GM18907 (cell line): Measurements from ENCODE around the gene A1BG.
"Not testable (repeated sequence)": the region's sequence is repeated elsewhere in the genome, so short reads cannot be mapped to it uniquely, and the experiment has no call there.

ENCODE experiments used
- ATAC-seq: cut with Tn5 transposase; IDR thresholded peaks from one replicate; pipeline ENCODE4 v1.9.1; 2021; ENCODE audit warnings: mild to moderate bottlenecking, moderate library complexity; ENCODE audit not compliant: unreplicated experiment

The A1BG gene

DNA sequence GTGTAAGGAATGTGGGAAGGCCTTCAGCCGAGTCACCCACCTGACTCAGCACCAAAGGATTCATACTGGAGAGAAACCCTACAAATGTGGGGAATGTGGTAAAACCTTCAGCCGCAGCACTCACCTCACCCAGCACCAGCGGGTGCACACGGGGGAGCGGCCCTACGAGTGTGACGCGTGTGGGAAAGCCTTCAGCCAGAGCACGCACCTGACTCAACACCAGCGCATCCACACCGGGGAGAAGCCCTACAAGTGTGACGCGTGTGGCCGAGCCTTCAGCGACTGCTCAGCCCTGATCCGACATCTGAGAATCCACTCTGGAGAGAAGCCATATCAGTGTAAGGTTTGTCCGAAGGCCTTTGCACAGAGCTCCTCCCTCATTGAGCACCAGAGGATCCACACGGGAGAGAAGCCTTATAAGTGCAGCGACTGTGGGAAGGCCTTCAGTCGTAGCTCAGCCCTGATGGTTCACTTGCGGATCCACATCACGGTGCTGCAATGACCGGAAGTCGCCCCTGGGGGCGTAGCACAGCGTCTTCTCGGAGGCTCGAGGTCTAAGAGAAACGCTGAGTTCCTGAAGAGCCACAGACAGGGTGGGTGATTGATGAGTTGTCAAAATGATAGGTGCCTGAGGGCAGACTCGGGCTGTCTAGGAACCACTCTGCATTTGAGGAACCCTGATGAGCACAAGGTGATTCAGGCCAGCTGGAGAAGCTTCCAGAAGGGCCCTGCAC, 14.3 kb downstream of the A1BG start:
- no peak for ATAC-seq

DNA sequence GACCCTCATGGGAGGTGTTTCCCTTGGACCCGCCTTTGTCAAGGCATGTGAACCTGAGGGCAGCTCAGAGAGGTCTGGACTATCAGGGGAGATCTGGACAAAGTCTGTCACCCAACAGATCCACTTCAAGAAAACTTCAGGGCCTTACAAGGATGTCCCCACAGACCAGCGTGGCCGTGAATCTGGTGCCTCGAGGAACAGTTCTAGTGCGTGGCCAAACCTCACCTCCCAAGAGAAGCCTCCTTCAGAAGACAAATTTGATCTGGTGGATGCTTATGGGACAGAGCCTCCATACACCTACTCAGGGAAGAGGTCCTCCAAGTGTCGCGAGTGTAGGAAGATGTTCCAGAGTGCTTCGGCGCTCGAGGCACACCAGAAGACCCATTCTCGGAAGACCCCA, 15.0 kb downstream of the A1BG start:
- ATAC-seq, result no peak

DNA sequence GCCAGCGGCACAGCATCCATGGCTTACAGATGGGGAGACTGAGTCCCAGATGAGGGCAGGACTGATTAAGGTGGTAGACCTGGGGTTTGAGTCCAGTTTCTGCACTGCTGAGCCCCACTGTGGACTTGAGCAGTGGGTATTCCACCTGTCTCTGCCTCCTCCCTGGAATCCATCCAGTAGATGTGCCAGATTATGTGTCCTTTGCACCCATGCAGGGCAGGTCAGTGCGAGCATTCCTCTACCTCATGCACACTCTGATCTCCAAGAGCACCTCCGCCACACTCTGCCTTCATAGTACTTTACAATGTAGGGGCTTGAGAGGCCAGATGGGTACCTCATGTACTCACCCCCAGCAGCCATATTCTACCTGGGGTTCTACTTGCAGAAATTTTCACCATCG, 16.5 kb downstream of the A1BG start:
- ATAC-seq, result no peak

DNA sequence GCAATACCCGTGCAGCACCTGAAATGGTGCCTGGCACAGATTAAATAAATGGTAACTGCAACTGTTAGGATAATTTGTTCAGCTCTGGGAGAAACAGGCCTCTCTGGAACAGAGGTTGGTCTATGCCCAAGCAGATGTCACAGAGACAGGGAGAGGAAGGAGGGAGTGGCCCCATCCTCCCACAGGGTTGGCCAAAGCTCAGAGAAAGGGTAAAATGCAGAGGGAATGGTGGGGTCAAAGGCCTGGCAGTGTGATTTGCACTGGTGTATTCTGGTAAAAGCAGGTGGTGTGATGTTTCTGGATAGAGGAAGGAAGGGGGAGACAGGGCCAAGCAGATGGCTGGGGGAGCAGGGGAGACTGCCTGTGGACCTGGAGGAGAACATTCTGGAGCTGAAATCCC, 17.1 kb downstream of the A1BG start:
- ATAC-seq, result no peak

DNA sequence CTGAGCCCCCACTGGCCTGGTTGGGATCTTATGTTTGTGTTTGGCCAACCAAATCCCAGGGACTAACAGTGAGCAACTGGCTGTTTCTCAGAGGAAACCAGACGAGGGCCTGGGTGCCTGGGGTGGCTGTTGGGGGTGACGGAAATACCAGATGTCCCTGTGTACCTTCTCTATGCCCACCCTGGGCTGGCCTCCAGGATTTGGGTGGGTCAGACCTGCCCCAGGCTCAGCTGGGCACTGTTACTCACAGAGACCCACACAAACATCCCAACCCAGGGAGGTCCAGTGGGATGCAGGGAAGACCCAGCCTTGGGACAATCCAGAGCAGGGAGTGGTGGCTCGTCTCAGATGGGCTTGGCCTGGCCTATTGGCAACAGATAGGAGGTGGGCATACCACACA, 17.7 kb downstream of the A1BG start:
- ATAC-seq, result no peak

DNA sequence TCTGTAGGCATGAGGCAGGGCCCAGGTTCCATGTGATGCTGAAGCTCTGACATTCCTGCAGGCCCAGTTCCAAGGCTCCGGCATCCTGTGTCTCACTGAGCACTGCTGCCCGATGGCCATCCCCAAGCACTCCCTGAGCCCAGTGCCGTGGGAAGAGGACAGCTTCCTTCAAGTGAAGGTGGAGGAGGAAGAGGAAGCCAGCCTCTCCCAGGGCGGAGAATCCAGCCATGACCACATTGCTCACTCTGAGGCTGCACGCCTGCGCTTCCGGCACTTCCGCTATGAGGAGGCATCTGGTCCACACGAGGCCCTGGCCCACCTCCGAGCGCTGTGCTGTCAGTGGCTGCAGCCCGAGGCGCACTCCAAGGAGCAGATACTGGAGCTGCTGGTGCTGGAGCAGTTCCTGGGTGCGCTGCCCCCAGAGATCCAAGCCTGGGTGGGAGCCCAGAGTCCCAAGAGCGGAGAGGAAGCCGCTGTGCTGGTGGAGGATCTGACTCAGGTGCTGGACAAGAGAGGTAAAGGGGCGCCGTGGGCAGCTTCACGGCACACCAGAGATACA, 18.5 kb downstream of the A1BG start:
- no peak for ATAC-seq

DNA sequence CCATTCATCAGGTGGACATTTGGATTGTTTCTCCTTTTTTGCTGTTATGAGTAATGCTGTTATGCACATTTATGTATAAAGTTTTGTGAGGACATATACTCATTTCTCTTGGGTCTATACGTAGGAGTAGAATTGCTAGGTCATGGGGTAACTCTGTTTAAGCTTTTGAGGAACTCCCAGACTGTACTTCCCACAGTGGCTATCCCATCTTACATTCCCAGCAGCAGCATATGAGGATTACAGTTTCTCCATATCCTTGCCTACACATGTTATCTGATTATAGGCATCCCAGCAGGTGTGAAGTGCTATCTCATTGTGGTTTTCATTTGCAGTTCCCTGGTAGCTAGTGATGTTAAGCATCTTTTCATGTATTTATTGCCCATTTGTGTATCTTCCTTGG, 20.6 kb downstream of the A1BG start:
- no peak for ATAC-seq

DNA sequence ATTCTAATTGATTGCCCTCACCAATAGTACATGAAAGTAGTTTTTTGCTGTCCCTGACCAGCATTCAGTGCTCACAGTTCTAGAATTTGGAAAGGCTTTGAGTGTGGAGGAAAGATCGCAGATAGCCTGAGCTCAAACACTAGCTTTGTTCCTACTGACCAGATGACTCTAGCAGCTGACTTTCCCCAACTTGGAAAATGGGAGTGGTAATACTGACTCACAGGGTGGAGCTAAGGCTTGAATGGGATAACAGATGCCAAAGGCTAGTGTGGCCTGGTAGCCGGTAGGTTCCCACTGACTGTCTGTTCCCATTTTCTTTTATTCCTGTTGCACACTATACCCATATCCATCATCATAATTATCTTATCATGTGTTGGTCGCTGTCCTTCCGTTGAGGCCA, 22.8 kb downstream of the A1BG start:
- ATAC-seq, result no peak

DNA sequence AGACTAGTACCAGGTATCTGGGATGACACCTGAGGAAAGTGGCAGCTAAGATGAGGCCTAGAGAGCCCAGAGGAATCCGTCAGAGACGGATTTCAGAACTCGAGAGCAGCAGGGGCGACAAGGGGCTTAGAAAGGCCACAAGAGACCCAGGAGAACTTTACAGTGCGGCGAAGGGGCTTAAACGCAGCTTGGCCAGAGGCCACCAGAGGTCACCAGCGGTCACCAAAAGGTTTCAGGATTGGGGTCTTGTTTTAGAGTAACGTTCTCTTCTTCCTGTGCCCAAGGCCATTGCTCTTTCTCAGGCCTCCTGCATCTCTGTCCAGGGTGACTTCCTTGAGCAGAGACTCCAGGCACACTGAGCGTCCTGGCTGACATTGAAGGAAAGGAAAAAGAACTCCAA, 24.3 kb downstream of the A1BG start:
- ATAC-seq, result no peak

DNA sequence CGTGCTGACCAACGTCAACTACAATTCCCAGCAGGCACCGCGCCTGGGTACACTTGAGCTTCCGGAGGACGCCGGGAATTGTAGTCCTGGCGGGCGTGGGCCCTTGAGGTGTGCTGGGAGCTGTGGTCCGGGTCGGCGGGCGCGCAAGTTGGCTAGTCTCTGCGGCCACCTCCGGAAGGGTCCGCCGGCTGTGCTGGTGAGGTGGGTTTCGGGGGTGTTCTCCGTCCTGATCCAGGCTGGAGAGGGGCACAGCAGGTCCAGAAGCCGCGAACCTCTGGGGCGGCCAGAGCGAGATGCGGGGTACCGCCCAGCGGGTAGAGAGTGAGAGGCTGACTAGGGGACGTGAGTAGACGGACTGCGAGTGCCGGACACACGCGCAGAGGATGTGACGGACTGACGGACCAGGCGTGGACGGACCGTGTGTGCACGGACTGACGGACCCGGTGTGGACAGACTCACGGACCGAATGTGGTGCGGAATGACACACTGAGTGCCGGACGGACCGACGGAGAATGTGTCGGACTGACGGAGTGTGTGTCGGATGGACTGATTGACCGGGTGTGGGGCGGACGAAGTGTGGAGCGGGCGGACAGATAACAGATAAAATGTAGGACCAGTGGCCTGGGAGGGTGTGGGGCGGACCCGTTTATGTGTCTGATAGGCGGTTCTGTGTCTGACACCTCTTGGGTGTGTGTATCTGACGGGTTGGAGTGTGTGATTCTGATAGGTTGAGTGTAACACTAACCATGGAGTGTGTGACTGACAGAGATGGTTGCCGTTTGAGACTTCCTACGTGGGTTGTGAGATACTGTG, 26.2 kb downstream of the A1BG start, which contains the start of gene ZSCAN22:
Gene ZSCAN22, plus strand, starts transcription at position 81 of the 813 bp plus-strand sequence. CDS start 7,809 bp downstream, outside the sequence.
- peak; percentile 89 for ATAC-seq

DNA sequence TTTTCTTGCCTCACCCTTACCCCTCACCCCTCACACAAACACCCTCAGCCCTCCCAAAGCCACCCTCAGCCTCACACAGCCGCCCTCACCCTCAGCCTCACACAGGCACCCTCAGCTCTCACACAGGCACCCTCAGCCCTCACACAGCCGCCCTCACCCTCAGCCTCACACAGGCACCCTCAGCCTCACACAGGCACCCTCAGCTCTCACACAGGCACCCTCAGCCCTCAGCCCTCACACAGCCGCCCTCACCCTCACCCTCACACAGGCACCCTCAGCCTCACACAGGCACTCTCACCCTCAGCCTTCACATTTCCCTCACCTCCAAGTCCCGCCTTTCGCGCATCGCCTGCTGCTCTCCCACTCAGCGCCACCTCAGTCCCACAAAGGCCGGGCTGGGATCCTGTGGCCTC, 26.8 kb downstream of the A1BG start:
- ATAC-seq, result no peak

DNA sequence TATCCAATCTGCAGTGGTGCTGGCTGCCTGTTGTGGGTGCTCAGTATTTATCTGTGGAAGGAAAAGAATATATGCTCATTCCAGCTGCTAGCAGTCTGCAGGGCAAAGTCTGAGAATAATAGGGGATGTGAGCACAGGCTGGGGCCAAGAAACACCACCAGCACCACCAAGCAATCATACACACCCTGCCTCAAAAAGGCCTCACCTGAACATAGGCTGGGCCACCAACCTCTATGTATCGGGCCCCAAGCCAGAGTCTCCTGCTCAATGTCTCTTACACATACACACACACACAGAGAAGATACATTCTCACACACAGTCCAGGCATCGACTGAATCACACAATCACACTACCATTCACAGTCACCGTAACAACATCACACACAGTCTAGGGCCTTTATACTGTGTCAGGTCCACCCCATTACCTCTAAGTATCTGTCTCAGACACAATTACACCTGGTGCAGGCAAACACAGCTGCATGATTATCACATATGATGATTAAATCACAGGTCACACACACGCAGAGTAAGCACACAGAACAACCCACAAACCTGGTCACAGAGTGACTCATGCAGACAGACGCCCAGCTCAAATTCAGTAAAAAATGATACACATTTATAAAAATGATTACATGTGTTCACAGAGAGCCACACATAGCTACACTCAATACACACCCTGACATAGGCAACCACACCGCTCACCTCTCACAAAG, 27.8 kb downstream of the A1BG start:
- ATAC-seq, result no peak

DNA sequence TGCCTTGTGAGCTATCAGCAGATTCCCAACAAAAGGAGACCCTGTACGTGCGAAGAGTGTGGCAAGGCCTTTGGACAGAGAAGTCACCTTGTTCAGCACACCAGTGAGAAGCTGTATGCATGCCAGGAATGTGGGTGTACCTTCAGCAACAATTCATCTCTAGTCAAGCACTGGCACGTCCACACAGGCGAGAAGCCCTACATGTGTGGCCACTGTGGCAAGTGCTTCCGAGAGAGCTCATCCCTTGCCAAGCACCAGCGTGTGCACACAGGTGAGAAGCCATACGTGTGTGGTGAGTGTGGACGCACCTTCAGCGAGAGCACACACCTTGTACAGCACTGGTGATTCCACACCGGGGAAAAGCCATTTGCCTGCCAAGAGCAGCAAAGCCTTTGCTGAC, 34.1 kb downstream of the A1BG start:
- ATAC-seq, result no peak

DNA sequence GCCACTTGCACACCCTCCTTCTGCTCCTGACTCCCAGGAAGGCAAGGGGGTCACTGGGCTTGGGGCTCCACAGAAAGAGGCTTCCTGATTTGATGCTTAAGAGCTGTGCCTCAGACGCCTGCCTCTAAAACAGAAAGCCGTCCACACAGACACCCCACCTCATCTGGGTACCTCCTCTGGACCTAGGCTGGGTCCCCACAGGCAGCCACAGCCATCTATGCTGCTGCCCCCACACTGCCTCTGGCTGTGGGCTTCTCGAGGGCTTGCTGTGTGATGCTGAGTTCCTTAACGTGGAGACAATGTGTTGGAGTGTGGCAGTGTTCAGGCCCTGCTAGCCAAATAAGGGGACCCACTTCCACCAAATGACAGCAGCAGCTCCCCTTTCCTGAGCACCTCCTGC, 35.0 kb downstream of the A1BG start:
- ATAC-seq, result no peak

DNA sequence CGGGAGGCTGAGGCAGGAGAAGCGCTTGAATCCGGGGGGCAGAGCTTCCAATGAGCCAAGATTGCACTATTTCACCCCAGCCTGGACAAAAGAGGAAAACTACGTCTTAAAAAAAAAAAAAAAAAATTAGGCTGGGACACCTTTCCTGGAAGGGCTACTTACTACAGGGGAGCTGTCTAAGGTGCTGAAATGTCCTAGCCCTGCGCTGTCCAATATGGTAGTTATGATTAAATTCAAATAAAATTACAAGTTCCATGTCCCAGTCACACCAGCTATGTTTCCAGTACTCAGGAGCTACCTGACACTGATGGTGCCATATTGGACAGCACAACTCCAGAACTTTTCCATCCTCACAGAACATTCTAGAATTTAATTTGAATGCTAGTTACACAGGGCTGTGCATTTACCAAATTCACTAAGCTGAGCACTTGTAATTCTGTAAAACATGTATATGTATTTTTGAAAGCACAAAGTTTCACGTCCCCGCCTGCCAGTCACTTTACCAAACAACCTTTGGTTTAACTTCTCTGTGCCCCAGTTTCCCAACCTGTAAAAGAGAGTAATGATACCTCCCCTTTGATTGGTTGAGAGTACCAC, 35.7 kb downstream of the A1BG start:
- ATAC-seq, result no peak

DNA sequence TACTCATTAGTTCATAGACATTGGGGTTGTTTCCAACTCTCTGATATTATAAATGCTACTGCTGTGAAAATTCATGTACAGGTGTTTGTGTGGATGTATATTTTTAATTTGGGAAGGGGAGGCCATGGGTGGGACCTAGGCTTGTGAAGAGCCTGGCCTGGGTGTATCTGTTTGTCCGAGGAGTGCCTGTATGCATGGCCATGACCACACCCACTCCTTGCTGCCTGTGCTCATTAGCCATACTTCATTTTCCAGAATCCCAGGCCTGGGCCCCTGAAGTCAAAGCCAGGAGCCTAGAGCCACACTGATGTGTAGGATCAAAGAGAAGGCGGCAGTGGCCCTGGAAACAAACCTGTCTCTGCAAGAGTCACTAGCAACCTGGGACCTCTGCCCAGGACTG, 37.7 kb downstream of the A1BG start:
- ATAC-seq, result no peak

DNA sequence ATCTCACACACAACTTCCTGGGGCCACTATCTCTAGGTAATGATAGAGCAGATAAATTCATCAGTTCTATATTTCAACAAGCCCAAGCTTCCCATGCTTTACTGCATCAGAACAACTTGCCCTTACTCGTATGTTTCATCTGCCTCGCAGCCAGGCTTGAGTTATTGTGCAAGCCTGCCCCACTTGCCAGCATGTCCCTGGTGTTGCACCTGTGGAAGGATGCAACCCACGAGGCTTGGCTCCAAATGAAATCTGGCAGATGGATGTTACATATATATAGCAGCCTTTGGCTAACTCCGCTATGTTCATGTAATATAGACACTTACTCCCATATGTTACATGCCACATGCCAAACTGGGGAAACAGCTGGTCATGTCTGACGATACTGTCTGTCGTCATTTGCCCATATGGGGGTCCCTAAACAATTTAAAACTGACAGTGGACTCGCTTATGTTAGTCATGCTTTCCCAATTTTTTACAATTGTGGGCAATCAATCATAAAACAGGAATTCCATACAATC, 41.9 kb downstream of the A1BG start:
- ATAC-seq, result no peak

DNA sequence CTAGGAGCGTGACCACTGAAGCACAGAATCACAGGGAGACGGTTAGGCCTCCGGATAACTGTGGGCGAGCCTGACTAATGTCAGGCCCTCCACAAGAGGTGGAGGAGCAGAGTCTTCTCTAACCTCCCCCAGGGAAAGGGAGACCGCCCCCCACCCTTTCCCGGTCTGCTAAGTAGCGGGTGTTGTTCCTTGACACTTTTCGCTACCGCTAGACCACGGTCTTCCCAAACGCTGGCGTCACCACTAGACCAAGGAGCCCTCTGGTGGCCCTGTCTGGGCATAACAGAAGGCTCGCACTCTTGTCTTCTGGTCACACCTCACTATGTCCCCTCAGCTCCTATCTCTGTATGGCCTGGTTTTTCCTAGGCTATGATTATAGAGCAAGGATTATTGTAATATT, 42.6 kb downstream of the A1BG start:
- ATAC-seq, result not testable (repeated sequence)

DNA sequence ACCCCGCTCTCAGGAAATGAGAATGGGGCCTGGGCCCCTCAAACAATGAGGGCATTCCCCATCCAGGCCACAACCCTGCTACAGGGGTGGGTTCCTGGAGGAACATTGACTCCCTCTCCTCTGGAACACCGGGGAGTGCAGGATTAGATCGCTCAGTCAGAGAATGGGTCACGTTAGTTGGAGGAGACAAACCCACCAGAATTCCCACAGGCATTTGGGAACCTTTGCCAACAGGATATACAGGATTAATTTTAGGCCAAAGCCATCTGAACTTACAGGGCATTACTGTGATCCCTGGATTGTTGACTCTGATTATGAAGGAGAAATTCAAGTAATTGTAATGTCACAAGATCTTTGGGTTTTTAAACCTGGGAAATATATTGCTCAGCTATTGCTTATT, 45.6 kb downstream of the A1BG start:
- no peak for ATAC-seq

DNA sequence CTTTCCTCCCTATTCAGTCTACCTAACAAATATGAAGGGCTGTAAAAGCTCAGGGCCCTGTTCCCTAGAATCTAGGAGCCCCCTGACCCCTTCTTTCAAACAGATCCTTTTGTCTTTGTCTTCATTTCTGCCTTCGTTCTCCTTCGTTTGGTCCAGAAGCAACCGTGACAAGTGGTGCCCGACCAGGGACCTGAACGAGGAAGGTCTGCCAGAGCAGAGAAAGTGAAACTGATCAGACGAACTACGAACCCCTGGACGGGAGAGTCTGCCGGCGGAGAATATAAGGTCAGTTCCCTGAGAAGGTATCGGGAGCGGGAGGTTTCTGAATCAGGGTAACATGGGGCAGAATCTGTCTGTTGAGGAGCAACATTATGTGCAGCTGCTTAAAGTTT, 47.4 kb downstream of the A1BG start:
- ATAC-seq, result no peak
